Measurements from ENCODE around the gene AIMP1. TPM values are rescaled to one million over a fixed set of nuclear protein-coding genes. Genes with fewer than 3 reads are reported as not detected.

The AIMP1 gene
- total RNA-seq, 1 experiment from 2014 or later, result 143 TPM

- ChIA-PET POLR2A (interaction anchor here (1.5 to 1.7 kb wide), 2 partner anchors 10 to 59 kb away, joined by 3 to 15 read pairs; no protein-coding TSS in a partner anchor), CTCF (no interaction called here)
- DNase-seq, result no peak
- Histone ChIP-seq H3K27me3 (replicated peaks; ENCODE audit: control insufficient read depth, insufficient read depth, low read length) (no peaks in the 10 kb centered on the region), H3K4me3 (ENCODE audit: low read depth, low read length) (peak overlapping the region; percentile 75), H3K4me1 (peaks cover 37% of the 10 kb centered on the region), H3K9me3 (no peaks in the 10 kb centered on the region), H3K36me3 (ENCODE audit: control insufficient read depth, insufficient read depth, low read length) (no peaks in the 10 kb centered on the region)
- no peak overlapping the region for H3K4me3 Mint-ChIP-seq (ENCODE audit: unreplicated experiment)
- H3K36me3 Mint-ChIP-seq (ENCODE audit: insufficient read depth, unreplicated experiment), result peaks cover 31% of the 10 kb centered on the region
- H3K27me3 Mint-ChIP-seq (ENCODE audit: insufficient read depth, unreplicated experiment), result no peaks in the 10 kb centered on the region
- H3K9me3 Mint-ChIP-seq (ENCODE audit: unreplicated experiment), result no peaks in the 10 kb centered on the region
- BruUV-seq (replicated peaks), result TSS peak; percentile 48
- intact Hi-C loops (cut with micrococcal nuclease; ENCODE audit: unreplicated experiment), result loop anchor here (1.0 kb wide), 2 partner anchors 53 to 78 kb away; no protein-coding TSS in a partner anchor
- no peak overlapping the region for H3K27ac Mint-ChIP-seq (ENCODE audit: unreplicated experiment)
- H3K4me1 Mint-ChIP-seq (ENCODE audit: low read depth, unreplicated experiment), result peaks cover 13% of the 10 kb centered on the region
- TF ChIP-seq CTCF (IDR thresholded peaks at IDR 0.05; ENCODE audit: insufficient read depth in 1 of 2, low read depth in 1 of 2, low read length in 1 of 2, severe bottlenecking in 1 of 2, unreplicated experiment in 1 of 2), result no peak
These were observed 541 bp downstream of the AIMP1 start for GRCh38 chr4:106316773-106317409.

GRCh38 chr4:106317815-106318214, 1.5 kb downstream of the AIMP1 start:
- Histone ChIP-seq H3K27me3 (replicated peaks; ENCODE audit: control insufficient read depth, insufficient read depth, low read length) (no peaks in the 10 kb centered on the region), H3K4me3 (ENCODE audit: low read depth, low read length) (peak overlapping the region; percentile 75), H3K9me3 (no peaks in the 10 kb centered on the region), H3K4me1 (peaks cover 36% of the 10 kb centered on the region), H3K36me3 (ENCODE audit: control insufficient read depth, insufficient read depth, low read length) (no peaks in the 10 kb centered on the region)
- H3K36me3 Mint-ChIP-seq (ENCODE audit: insufficient read depth, unreplicated experiment), result peaks cover 38% of the 10 kb centered on the region
- H3K4me1 Mint-ChIP-seq (ENCODE audit: low read depth, unreplicated experiment), result peaks cover 16% of the 10 kb centered on the region
- no TSS peak for BruUV-seq (replicated peaks)
- H3K9me3 Mint-ChIP-seq (ENCODE audit: unreplicated experiment), result no peaks in the 10 kb centered on the region
- H3K27me3 Mint-ChIP-seq (ENCODE audit: insufficient read depth, unreplicated experiment), result no peaks in the 10 kb centered on the region
- intact Hi-C loops (cut with micrococcal nuclease; ENCODE audit: unreplicated experiment), result no loop called here
- no peak for TF ChIP-seq CTCF (IDR thresholded peaks at IDR 0.05; ENCODE audit: insufficient read depth in 1 of 2, low read depth in 1 of 2, low read length in 1 of 2, severe bottlenecking in 1 of 2, unreplicated experiment in 1 of 2)
- DNase-seq, result no peak
- POLR2A ChIA-PET, result no interaction called here
- H3K4me3 Mint-ChIP-seq (ENCODE audit: unreplicated experiment), result no peak overlapping the region
- no peak overlapping the region for H3K27ac Mint-ChIP-seq (ENCODE audit: unreplicated experiment)
- CTCF ChIA-PET, result no interaction called here

- ChIA-PET CTCF (no interaction called here), POLR2A (no interaction called here)
- H3K27me3 Mint-ChIP-seq (ENCODE audit: insufficient read depth, unreplicated experiment), result no peaks in the 10 kb centered on the region
- Histone ChIP-seq H3K27me3 (replicated peaks; ENCODE audit: control insufficient read depth, insufficient read depth, low read length) (no peaks in the 10 kb centered on the region), H3K4me1 (peaks cover 36% of the 10 kb centered on the region), H3K9me3 (no peaks in the 10 kb centered on the region), H3K4me3 (ENCODE audit: low read depth, low read length) (peak overlapping the region; percentile 75), H3K36me3 (ENCODE audit: control insufficient read depth, insufficient read depth, low read length) (no peaks in the 10 kb centered on the region)
- no peak for TF ChIP-seq CTCF (IDR thresholded peaks at IDR 0.05; ENCODE audit: insufficient read depth in 1 of 2, low read depth in 1 of 2, low read length in 1 of 2, severe bottlenecking in 1 of 2, unreplicated experiment in 1 of 2)
- BruUV-seq (replicated peaks), result no TSS peak
- H3K9me3 Mint-ChIP-seq (ENCODE audit: unreplicated experiment), result no peaks in the 10 kb centered on the region
- peak overlapping the region; percentile 59 for H3K27ac Mint-ChIP-seq (ENCODE audit: unreplicated experiment)
- H3K4me3 Mint-ChIP-seq (ENCODE audit: unreplicated experiment), result no peak overlapping the region
- intact Hi-C loops (cut with micrococcal nuclease; ENCODE audit: unreplicated experiment), result no loop called here
- H3K36me3 Mint-ChIP-seq (ENCODE audit: insufficient read depth, unreplicated experiment), result peaks cover 31% of the 10 kb centered on the region
- peaks cover 9% of the 10 kb centered on the region for H3K4me1 Mint-ChIP-seq (ENCODE audit: low read depth, unreplicated experiment)
- no peak for DNase-seq
These were observed 2.2 kb downstream of the AIMP1 start for GRCh38 chr4:106318511-106318910.
